MM.1S (cell line): ENCODE data around the gene GTF2H4.

Experiments
- DNase-seq: peaks from one replicate; pipeline ENCODE4 v3.0.0-alpha.2; 2015
- H2AFZ ChIP-seq: fragments of 300-600 bp; sonication (generic); 2 replicates; pipeline ENCODE4 v1.6.0; 2016; ENCODE audit warnings: antibody characterized with exemption, low read length
- H3F3A ChIP-seq: fragments of 300-600 bp; sonication (generic); 2 replicates; pipeline ENCODE4 v1.6.1; 2016; ENCODE audit warnings: mild to moderate bottlenecking, antibody characterized with exemption, low read length, moderate library complexity, mixed read lengths; ENCODE audit not compliant: insufficient read depth
- H3K27ac ChIP-seq: fragments of 300-600 bp; sonication (generic); 2 replicates; pipeline ENCODE4 v1.5.1; 2016; ENCODE audit warnings: mild to moderate bottlenecking, low read length
- H3K27me3 ChIP-seq: fragments of 300-600 bp; sonication (generic); replicated peaks from 2 replicates; pipeline ENCODE4 v1.6.0; 2016; ENCODE audit warnings: low read length; ENCODE audit not compliant: insufficient read depth
- H3K36me3 ChIP-seq: fragments of 300-600 bp; sonication (generic); replicated peaks from 2 replicates; pipeline ENCODE4 v1.6.1; 2016; ENCODE audit warnings: mild to moderate bottlenecking, low read length, mixed read lengths; ENCODE audit not compliant: insufficient read depth
- H3K4me1 ChIP-seq: fragments of 300-600 bp; sonication (generic); 2 replicates; pipeline ENCODE4 v1.6.1; 2016; ENCODE audit warnings: low read length, mixed read lengths
- H3K4me2 ChIP-seq: fragments of 300-600 bp; sonication (generic); 2 replicates; pipeline ENCODE4 v1.6.0; 2016; ENCODE audit warnings: low read depth, low read length
- H3K4me3 ChIP-seq: fragments of 300-600 bp; sonication (generic); 2 replicates; pipeline ENCODE4 v1.5.1; 2016; ENCODE audit warnings: low read length, mixed read lengths
- H3K79me2 ChIP-seq: fragments of 300-600 bp; sonication (generic); 2 replicates; pipeline ENCODE4 v1.6.1; 2016; ENCODE audit warnings: mixed run types, low read length, mixed read lengths
- H3K9ac ChIP-seq: fragments of 300-600 bp; sonication (generic); 2 replicates; pipeline ENCODE4 v1.6.1; 2016; ENCODE audit warnings: low read length, mixed read lengths
- H3K9me2 ChIP-seq: fragments of 300-600 bp; sonication (generic); replicated peaks from 2 replicates; pipeline ENCODE4 v1.6.1; 2016; ENCODE audit warnings: mild to moderate bottlenecking, low read length, mixed read lengths; ENCODE audit not compliant: insufficient read depth
- H3K9me3 ChIP-seq: fragments of 300-600 bp; sonication (generic); replicated peaks from 2 replicates; pipeline ENCODE4 v1.6.1; 2016; ENCODE audit warnings: mild to moderate bottlenecking, low read length, mixed read lengths; ENCODE audit not compliant: insufficient read depth
- H4K20me1 ChIP-seq: fragments of 300-600 bp; sonication (generic); 2 replicates; pipeline ENCODE4 v1.6.1; 2016; ENCODE audit warnings: mild to moderate bottlenecking, low read length, moderate library complexity, mixed read lengths; ENCODE audit not compliant: insufficient read depth
- CTCF ChIP-seq: fragments of 300-600 bp; sonication (generic); IDR thresholded peaks from 2 replicates; pipeline ENCODE4 v1.5.1; 2016; ENCODE audit warnings: antibody characterized with exemption, low read length, mixed read lengths
- EZH2 ChIP-seq: fragments of 300-600 bp; sonication (generic); optimal IDR thresholded peaks from 2 replicates; pipeline ENCODE3; 2017; ENCODE audit warnings: low read depth, mild to moderate bottlenecking, antibody characterized with exemption, low read length, mixed read lengths
- EZH2phosphoT487 ChIP-seq: fragments of 300-600 bp; sonication (generic); IDR thresholded peaks from 2 replicates; pipeline ENCODE4 v1.6.1; 2018; ENCODE audit warnings: antibody characterized with exemption, low read length

GTF2H4 gene

GRCh38 chr6:30935018-30935417, 27.0 kb downstream of the GTF2H4 start:
- no peak for TF ChIP-seq EZH2phosphoT487
- TF ChIP-seq EZH2: no peak
- no peak for TF ChIP-seq CTCF
- no peak overlapping the region for H3K9ac ChIP-seq
- no peak overlapping the region for H3K4me3 ChIP-seq
- no peaks in the 10 kb centered on the region for H3K4me1 ChIP-seq
- H3K9me2 ChIP-seq: no peaks in the 10 kb centered on the region
- no peak for DNase-seq
- H3K36me3 ChIP-seq: no peaks in the 10 kb centered on the region
- H2AFZ ChIP-seq: no peak overlapping the region
- H3K79me2 ChIP-seq: no peaks in the 10 kb centered on the region
- H3K4me2 ChIP-seq: no peak overlapping the region
- H4K20me1 ChIP-seq: no peaks in the 10 kb centered on the region
- H3K27ac ChIP-seq: no peak overlapping the region
- H3F3A ChIP-seq: no peaks in the 10 kb centered on the region
- peaks cover 14% of the 10 kb centered on the region for H3K27me3 ChIP-seq
- no peaks in the 10 kb centered on the region for H3K9me3 ChIP-seq

GRCh38 chr6:30937265-30937664, 29.3 kb downstream of the GTF2H4 start:
- Histone ChIP-seq H3K9me2 (no peaks in the 10 kb centered on the region), H3K9me3 (no peaks in the 10 kb centered on the region), H4K20me1 (no peaks in the 10 kb centered on the region), H3K4me2 (no peak overlapping the region), H3K4me3 (no peak overlapping the region), H3K27ac (no peak overlapping the region), H3K9ac (no peak overlapping the region), H3F3A (no peaks in the 10 kb centered on the region), H3K27me3 (peaks cover 29% of the 10 kb centered on the region), H3K79me2 (no peaks in the 10 kb centered on the region), H2AFZ (no peak overlapping the region), H3K4me1 (no peaks in the 10 kb centered on the region), H3K36me3 (no peaks in the 10 kb centered on the region)
- DNase-seq: no peak
- TF ChIP-seq EZH2: no peak
- no peak for TF ChIP-seq CTCF
- TF ChIP-seq EZH2phosphoT487: no peak

- TF ChIP-seq CTCF (no peak), EZH2 (no peak), EZH2phosphoT487 (no peak)
- H3K27ac ChIP-seq: no peak overlapping the region
- no peaks in the 10 kb centered on the region for H4K20me1 ChIP-seq
- H3K36me3 ChIP-seq: no peaks in the 10 kb centered on the region
- H2AFZ ChIP-seq: no peak overlapping the region
- H3K4me1 ChIP-seq: no peaks in the 10 kb centered on the region
- H3K4me3 ChIP-seq: no peak overlapping the region
- peaks cover 41% of the 10 kb centered on the region for H3K27me3 ChIP-seq
- no peaks in the 10 kb centered on the region for H3F3A ChIP-seq
- no peaks in the 10 kb centered on the region for H3K9me3 ChIP-seq
- DNase-seq: no peak
- no peaks in the 10 kb centered on the region for H3K9me2 ChIP-seq
- no peak overlapping the region for H3K9ac ChIP-seq
- no peak overlapping the region for H3K4me2 ChIP-seq
- no peaks in the 10 kb centered on the region for H3K79me2 ChIP-seq
Observed at GRCh38 chr6:30938730-30939129, 30.7 kb downstream of the GTF2H4 start.
